Kidney epithelial cell (primary cell): Measurements from ENCODE around the gene DDX39A. TPM values are rescaled to one million over a fixed set of nuclear protein-coding genes. Genes with fewer than 3 reads are reported as not detected.
"Not testable (repeated sequence)": the region's sequence is repeated elsewhere in the genome, so short reads cannot be mapped to it uniquely, and the experiment has no call there.

Experiments
- DNase-seq: peaks from one replicate; pipeline ENCODE4 v3.0.0-alpha.2; 2010; ENCODE audit warnings: low read depth
- H3K27me3 ChIP-seq: 2 replicates; pipeline ENCODE4 v1.6.0; 2011; ENCODE audit warnings: low read length; ENCODE audit not compliant: control insufficient read depth, insufficient read depth
- H3K36me3 ChIP-seq: 2 replicates; pipeline ENCODE4 v1.5.1; 2011; ENCODE audit warnings: low read length; ENCODE audit not compliant: control insufficient read depth, insufficient read depth
- H3K4me3 ChIP-seq: 2 replicates; pipeline ENCODE4 v1.5.1; 2011; ENCODE audit warnings: low read depth, mild to moderate bottlenecking, control low read depth, low read length
- total RNA-seq: library from RNA; depleted of rRNA; stranded (reverse); fragments of >200 nt; gene quantifications from 2 replicates; pipeline ENCODE4 v1.2.3, GENCODE V29; 2015
- TF ChIP-seq, protein P1 (sequence below): IDR thresholded peaks from 2 replicates; pipeline ENCODE4 v1.5.1; 2011; ENCODE audit warnings: mild to moderate bottlenecking, moderate library complexity, low read length, control low read depth, inconsistent platforms; ENCODE audit not compliant: insufficient read depth, poor library complexity, severe bottlenecking

Gene DDX39A
- total RNA-seq, 1 donor from 2014 or later: 96.4 TPM

DNA sequence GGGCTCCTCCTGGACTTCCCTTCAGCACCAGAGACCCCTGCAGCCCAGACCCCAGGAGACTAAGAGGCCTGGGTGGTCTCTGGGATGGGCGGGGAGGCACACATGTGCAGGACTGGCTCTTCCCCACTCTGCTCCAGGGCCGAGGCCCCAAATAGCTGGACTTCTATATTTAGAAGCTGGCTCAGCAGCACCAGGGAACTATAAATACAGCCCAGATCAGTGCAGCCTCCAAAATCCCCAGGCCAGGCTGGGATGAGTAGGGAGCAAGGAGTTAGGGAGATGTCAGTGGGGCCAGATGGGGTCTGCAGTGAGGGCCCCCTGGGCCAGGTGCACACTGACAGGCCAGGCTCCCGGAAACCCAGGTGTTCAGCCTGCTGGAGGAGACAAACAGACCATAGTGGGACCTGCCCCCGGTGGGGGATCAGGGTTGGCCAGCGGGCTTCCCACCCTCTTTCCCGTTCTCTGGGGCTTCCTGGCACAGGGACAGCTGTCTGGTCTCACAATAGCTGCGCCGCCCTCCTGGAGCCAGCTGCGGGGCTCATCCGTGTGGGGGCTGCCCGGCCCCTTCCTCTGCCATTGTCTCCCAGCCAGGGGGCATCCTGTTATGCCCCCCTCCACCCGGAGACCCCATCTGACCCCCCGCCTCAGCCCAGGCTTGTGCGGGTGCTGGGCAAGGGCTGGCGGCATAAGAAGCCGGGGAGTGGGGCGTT is 43.4 kb downstream of the DDX39A start:
- Histone ChIP-seq H3K36me3 (no peaks in the 10 kb centered on the region), H3K4me3 (no peak overlapping the region), H3K27me3 (no peaks in the 10 kb centered on the region)
- no peak for DNase-seq
- TF ChIP-seq, protein P1, sequence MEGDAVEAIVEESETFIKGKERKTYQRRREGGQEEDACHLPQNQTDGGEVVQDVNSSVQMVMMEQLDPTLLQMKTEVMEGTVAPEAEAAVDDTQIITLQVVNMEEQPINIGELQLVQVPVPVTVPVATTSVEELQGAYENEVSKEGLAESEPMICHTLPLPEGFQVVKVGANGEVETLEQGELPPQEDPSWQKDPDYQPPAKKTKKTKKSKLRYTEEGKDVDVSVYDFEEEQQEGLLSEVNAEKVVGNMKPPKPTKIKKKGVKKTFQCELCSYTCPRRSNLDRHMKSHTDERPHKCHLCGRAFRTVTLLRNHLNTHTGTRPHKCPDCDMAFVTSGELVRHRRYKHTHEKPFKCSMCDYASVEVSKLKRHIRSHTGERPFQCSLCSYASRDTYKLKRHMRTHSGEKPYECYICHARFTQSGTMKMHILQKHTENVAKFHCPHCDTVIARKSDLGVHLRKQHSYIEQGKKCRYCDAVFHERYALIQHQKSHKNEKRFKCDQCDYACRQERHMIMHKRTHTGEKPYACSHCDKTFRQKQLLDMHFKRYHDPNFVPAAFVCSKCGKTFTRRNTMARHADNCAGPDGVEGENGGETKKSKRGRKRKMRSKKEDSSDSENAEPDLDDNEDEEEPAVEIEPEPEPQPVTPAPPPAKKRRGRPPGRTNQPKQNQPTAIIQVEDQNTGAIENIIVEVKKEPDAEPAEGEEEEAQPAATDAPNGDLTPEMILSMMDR: no peak

DNA sequence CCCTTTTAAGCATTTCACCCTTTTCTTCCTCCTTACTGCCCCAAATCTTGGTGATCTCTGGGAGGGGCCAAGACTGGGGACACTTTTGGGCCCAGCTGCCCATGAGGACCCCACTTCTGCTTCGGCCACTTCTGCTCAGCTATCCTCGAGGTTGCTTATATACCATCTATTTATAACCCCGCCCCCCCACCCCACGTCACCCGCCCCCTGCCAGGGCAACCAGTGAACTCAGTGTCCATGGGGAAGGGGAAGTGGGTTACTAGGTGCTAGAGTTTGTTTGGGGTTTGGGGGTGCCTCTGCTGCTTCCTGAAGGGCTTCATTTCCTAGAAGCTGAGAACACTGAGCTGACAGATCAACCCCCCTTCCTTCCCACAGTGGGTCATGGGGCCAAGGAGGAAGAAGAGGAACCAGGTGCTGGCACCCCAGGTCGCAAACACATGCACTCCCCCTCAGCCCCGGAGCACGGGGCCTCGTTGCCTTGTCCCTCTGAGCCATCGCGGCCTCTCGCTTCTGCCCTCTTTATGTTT is 44.0 kb downstream of the DDX39A start:
- no peak for DNase-seq
- no peaks in the 10 kb centered on the region for H3K36me3 ChIP-seq
- TF ChIP-seq, protein P1: no peak
- no peak overlapping the region for H3K4me3 ChIP-seq
- H3K27me3 ChIP-seq: no peaks in the 10 kb centered on the region

DNA sequence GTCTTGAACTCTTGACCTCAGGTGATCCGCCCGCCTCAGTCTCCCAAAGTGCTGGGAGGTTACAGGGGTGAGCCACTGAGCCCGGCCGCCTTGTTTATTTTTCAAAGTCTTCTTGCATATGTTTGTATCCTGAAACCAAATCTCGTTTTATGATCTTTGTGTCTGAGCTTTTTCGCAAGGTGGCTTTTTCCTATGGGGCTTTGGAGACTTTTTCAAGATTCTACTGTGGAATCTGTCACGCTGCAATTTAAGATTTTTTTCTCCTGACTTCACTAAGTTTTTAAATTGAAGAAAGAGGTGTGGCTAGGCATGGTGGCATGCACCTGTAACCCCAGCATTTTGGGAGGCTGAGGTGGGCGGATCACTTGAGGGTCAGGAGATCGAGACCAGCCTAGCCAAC is 44.8 kb downstream of the DDX39A start:
- DNase-seq, H3K4me3 ChIP-seq, H3K36me3 ChIP-seq, H3K27me3 ChIP-seq: not testable (repeated sequence)

DNA sequence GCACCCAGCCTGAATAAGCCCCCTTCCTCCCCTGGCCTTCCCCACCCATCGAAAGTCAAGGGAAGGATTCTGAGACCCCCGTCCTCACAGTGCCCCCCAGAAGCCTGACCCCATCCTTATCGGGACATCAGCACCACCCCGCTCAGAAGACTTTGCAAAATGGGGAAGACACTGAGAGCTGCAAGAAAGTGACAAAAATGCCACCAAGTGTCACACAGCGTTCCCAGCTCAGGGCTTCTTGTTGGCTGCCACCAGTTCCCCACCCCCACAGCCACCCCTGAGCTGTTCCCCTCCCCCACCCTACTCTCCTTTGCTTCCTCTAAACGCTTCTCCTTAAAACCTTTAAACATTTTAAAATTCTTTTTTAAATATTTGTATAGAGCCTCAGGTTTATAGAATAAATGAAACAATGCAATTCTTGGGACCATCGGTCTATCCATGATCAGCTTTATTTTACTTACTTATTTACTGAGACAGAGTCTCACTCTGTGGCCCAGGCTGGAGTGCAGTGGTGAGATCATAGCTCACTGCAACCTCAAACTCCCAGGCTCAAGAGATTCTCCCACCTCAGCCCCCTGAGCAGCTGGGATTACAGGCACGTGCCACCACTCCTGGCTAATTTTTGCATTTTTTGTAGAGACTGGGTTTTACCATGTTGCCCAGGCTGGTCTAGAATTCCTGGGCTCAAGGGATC is 46.6 kb downstream of the DDX39A start:
- H3K36me3 ChIP-seq, H3K4me3 ChIP-seq, H3K27me3 ChIP-seq, DNase-seq: not testable (repeated sequence)

DNA sequence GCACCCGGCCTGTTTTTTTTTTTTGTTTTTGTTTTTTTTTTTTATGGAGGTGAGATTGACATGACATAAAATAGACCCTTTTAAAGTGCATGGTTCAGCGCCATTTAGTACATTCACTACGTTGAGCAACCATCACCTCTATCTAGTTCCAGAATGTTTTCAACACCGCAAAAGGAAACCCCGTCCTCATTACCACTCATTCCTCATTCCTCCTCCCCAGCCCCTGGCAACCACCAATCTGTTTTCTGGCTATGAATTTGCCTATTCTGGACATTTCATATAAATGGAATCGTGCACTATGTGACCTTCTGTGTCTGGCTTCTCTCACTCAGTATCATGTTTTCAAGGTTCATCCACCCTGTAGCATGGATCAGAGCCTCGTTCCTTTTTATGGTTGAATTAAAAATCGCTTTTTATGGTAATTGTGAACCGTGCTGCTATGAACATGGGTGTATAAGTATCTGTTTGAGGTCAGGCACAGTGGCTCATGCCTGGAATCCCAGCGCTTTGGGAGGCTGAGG is 47.8 kb downstream of the DDX39A start:
- DNase-seq: no peak
- no peak overlapping the region for H3K4me3 ChIP-seq
- TF ChIP-seq, protein P1: no peak
- no peaks in the 10 kb centered on the region for H3K36me3 ChIP-seq
- no peaks in the 10 kb centered on the region for H3K27me3 ChIP-seq

DNA sequence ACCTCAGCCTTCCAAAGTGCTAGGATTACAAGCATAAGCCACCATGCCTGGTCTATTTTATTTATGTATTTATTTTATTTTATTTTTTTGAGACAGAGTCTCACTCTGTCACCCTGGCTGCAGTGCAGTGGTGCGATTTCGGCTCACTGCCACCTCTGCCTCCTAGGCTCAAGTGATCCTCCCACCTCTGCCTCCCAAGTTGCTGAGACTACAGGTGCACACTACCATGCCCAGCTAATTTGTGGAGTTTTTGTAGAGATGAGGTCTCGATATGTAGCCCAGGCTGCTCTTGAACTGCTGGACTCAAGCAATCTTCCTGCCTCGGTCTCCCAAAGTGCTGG is 48.2 kb downstream of the DDX39A start:
- Histone ChIP-seq H3K4me3 (no peak overlapping the region), H3K36me3 (no peaks in the 10 kb centered on the region), H3K27me3 (no peaks in the 10 kb centered on the region)
- DNase-seq: no peak
- TF ChIP-seq, protein P1: no peak
